SKM-1 treated with dmso at 0.1 percent for 144 hours (cell line): ENCODE measurements around the gene NTSR2.

Experiments used
- DNase-seq: peaks from one replicate; lab custom pipeline; 2025; ENCODE audit not compliant: unreplicated experiment; lab: John Stamatoyannopoulos, UW

Gene NTSR2

GRCh38 chr2:11699686-11700670 is 30.0 kb upstream of the NTSR2 start:
- no peak for DNase-seq

- DNase-seq = no peak
These were observed 28.3 kb upstream of the NTSR2 start for GRCh38 chr2:11698009-11698922.

- no peak for DNase-seq
These were observed 27.3 kb upstream of the NTSR2 start for GRCh38 chr2:11697103-11697871.

- DNase-seq = no peak
These were observed 26.7 kb upstream of the NTSR2 start for GRCh38 chr2:11696736-11697102.

GRCh38 chr2:11695576-11695975 is 25.6 kb upstream of the NTSR2 start:
- DNase-seq = no peak

- peak; percentile 67 for DNase-seq
These were observed 23.0 kb upstream of the NTSR2 start for GRCh38 chr2:11692966-11693521.

- DNase-seq = peak; percentile 63
These were observed 21.2 kb upstream of the NTSR2 start for GRCh38 chr2:11691076-11691660.

- peak; percentile 87 for DNase-seq
These were observed 18.5 kb upstream of the NTSR2 start for GRCh38 chr2:11688222-11689069.

- no peak for DNase-seq
These were observed 17.7 kb upstream of the NTSR2 start for GRCh38 chr2:11687736-11688135.

GRCh38 chr2:11685906-11686470 is 16.0 kb upstream of the NTSR2 start:
- no peak for DNase-seq

- no peak for DNase-seq
These were observed 15.0 kb upstream of the NTSR2 start for GRCh38 chr2:11684894-11685460.

- DNase-seq = no peak
These were observed 14.0 kb upstream of the NTSR2 start for GRCh38 chr2:11683966-11684365.

GRCh38 chr2:11683476-11683875 is 13.5 kb upstream of the NTSR2 start:
- DNase-seq = no peak

GRCh38 chr2:11682590-11682915 is 12.6 kb upstream of the NTSR2 start:
- DNase-seq = no peak

GRCh38 chr2:11681722-11682589 is 12.0 kb upstream of the NTSR2 start:
- DNase-seq = peak; percentile 2

GRCh38 chr2:11680901-11681721 is 11.1 kb upstream of the NTSR2 start:
- DNase-seq = no peak
